Measurements from ENCODE around the gene POLE.

POLE gene

GRCh38 chr12:132596016-132596415 lies 91.1 kb downstream of the POLE start:
- TF ChIP-seq CTCF (IDR thresholded peaks at IDR 0.05) = no peak
- no peak for TF ChIP-seq ZFX (IDR thresholded peaks at IDR 0.05; ENCODE audit: borderline replicate concordance)
- no peak overlapping the region for H3K27ac ChIP-seq

- no peak overlapping the region for H3K27ac ChIP-seq
- TF ChIP-seq ZFX (IDR thresholded peaks at IDR 0.05; ENCODE audit: borderline replicate concordance) = no peak
- no peak for TF ChIP-seq CTCF (IDR thresholded peaks at IDR 0.05)
Observed at GRCh38 chr12:132595183-132595582, 92.0 kb downstream of the POLE start.

- TF ChIP-seq CTCF (IDR thresholded peaks at IDR 0.05) = no peak
- TF ChIP-seq ZFX (IDR thresholded peaks at IDR 0.05; ENCODE audit: borderline replicate concordance) = no peak
- H3K27ac ChIP-seq = peak overlapping the region; percentile 67
Observed at GRCh38 chr12:132593938-132594358, 93.2 kb downstream of the POLE start.

GRCh38 chr12:132593521-132593920 lies 93.6 kb downstream of the POLE start:
- TF ChIP-seq CTCF (IDR thresholded peaks at IDR 0.05) = no peak
- TF ChIP-seq ZFX (IDR thresholded peaks at IDR 0.05; ENCODE audit: borderline replicate concordance) = no peak

GRCh38 chr12:132593071-132593470 lies 94.1 kb downstream of the POLE start:
- peak overlapping the region; percentile 67 for H3K27ac ChIP-seq
- no peak for TF ChIP-seq CTCF (IDR thresholded peaks at IDR 0.05)

More at GRCh38 chr12:132593521-132593920, 93.6 kb downstream of the POLE start:
- H3K27ac ChIP-seq = peak overlapping the region; percentile 67

- no peak for TF ChIP-seq ZFX (IDR thresholded peaks at IDR 0.05; ENCODE audit: borderline replicate concordance)
- TF ChIP-seq CTCF (IDR thresholded peaks at IDR 0.05) = no peak
Observed at GRCh38 chr12:132592282-132592970, 94.7 kb downstream of the POLE start.

GRCh38 chr12:132591107-132591935 lies 95.8 kb downstream of the POLE start:
- H3K27ac ChIP-seq = no peak overlapping the region
- no peak for TF ChIP-seq ZFX (IDR thresholded peaks at IDR 0.05; ENCODE audit: borderline replicate concordance)
- TF ChIP-seq CTCF (IDR thresholded peaks at IDR 0.05) = no peak

More at GRCh38 chr12:132592282-132592970, 94.7 kb downstream of the POLE start:
- H3K27ac ChIP-seq = no peak overlapping the region

All from 22Rv1 (cell line).